ENCODE measurements around the gene OR2J1.

DNA sequence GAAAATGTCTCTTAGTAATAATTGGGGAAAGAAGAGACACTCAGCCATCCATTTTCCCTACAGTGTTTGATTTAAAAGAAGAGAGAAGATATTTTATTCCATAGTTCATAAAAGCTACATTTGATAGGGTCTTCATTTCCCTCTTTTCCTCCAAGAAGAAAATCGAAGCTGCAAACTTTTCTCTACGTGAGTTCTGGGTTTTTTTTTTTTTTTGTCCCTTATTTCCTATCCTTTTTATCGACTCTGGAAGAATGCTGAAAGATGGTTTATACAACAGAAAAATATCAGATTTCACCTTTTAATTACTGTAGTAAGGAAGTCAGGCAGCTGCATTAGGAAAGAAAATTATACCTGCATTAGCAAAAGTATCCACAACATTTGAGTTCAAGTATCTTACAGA, at the start of gene OR2J1:
- TF ChIP-seq POLR2AphosphoS5 (IDR thresholded peaks at IDR 0.05; ENCODE audit: insufficient read depth, low read depth, low read length) (no peak), FOS (IDR thresholded peaks at IDR 0.05; ENCODE audit: borderline replicate concordance, insufficient read depth, low read length) (no peak), POLR2A (IDR thresholded peaks at IDR 0.05; ENCODE audit: low read depth, low read length) (no peak), GATA2 (IDR thresholded peaks at IDR 0.05; ENCODE audit: insufficient read depth, insufficient read length, low read depth, low read length) (no peak), MYC (IDR thresholded peaks at IDR 0.05; ENCODE audit: low read depth, low read length) (no peak)
- TF ChIP-seq, protein P1, sequence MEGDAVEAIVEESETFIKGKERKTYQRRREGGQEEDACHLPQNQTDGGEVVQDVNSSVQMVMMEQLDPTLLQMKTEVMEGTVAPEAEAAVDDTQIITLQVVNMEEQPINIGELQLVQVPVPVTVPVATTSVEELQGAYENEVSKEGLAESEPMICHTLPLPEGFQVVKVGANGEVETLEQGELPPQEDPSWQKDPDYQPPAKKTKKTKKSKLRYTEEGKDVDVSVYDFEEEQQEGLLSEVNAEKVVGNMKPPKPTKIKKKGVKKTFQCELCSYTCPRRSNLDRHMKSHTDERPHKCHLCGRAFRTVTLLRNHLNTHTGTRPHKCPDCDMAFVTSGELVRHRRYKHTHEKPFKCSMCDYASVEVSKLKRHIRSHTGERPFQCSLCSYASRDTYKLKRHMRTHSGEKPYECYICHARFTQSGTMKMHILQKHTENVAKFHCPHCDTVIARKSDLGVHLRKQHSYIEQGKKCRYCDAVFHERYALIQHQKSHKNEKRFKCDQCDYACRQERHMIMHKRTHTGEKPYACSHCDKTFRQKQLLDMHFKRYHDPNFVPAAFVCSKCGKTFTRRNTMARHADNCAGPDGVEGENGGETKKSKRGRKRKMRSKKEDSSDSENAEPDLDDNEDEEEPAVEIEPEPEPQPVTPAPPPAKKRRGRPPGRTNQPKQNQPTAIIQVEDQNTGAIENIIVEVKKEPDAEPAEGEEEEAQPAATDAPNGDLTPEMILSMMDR (IDR thresholded peaks at IDR 0.05; ENCODE audit: extremely low read depth in 1 of 2, insufficient read depth in 1 of 2, low read depth in 1 of 2, low read length in 2 of 2): no peak
- TF ChIP-seq, protein P2, sequence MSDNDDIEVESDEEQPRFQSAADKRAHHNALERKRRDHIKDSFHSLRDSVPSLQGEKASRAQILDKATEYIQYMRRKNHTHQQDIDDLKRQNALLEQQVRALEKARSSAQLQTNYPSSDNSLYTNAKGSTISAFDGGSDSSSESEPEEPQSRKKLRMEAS (IDR thresholded peaks at IDR 0.05; ENCODE audit: insufficient read depth, insufficient read length): no peak

All from endothelial cell of umbilical vein (primary cell).